Measurements from ENCODE around the gene HOXC9. TPM values are rescaled to one million over a fixed set of nuclear protein-coding genes. Genes with fewer than 3 reads are reported as not detected.
A peak's percentile ranks its signal among the peaks of the same experiment; 100 is the strongest.

The HOXC9 gene
- polyA plus RNA-seq, 1 experiment = 1.2 TPM

- H3K4me3 ChIP-seq (ENCODE audit: low read depth, low read length) = peak overlapping the region; percentile 17; the same call in 1 of the 2 replicates
- peak; percentile 75 for DNase-seq (ENCODE audit: low read depth)
- ChIA-PET CTCF (interaction anchor here (0.9 to 2.3 kb wide), 4 partner anchors 9 to 232 kb away, joined by 3 to 14 read pairs (median 6); partner anchors contain the start of genes HOXC10 and HOXC9), POLR2A (no interaction called here)
- H3K36me3 ChIP-seq (ENCODE audit: control insufficient read depth, insufficient read depth, low read length) = no peaks in the 10 kb centered on the region
- H3K27me3 ChIP-seq (ENCODE audit: control insufficient read depth, insufficient read depth, low read length) = no peaks in the 10 kb centered on the region; the same call in none of the 2 replicates
- no peak for TF ChIP-seq CTCF (IDR thresholded peaks at IDR 0.05; ENCODE audit: insufficient read depth, low read depth, low read length)
Observed at GRCh38 chr12:53976172-53976822, 23.7 kb upstream of the HOXC9 start.

- DNase-seq (ENCODE audit: low read depth) = no peak
- ChIA-PET POLR2A (no interaction called here), CTCF (interaction anchor here (0.9 to 2.3 kb wide), 4 partner anchors 8 to 231 kb away, joined by 3 to 14 read pairs (median 6); partner anchors contain the start of genes HOXC10 and HOXC9)
- no peak for TF ChIP-seq CTCF (IDR thresholded peaks at IDR 0.05; ENCODE audit: insufficient read depth, low read depth, low read length)
- H3K4me3 ChIP-seq (ENCODE audit: low read depth, low read length) = no peak overlapping the region
- H3K36me3 ChIP-seq (ENCODE audit: control insufficient read depth, insufficient read depth, low read length) = no peaks in the 10 kb centered on the region
- no peaks in the 10 kb centered on the region; the same call in none of the 2 replicates for H3K27me3 ChIP-seq (ENCODE audit: control insufficient read depth, insufficient read depth, low read length)
Observed at GRCh38 chr12:53976823-53977595, 23.0 kb upstream of the HOXC9 start.

- CTCF ChIA-PET = interaction anchor here (1.7 kb wide), 2 partner anchors 22 to 230 kb away, joined by 4 to 8 read pairs; partner anchors contain the start of gene HOXC9
- POLR2A ChIA-PET = no interaction called here
- no peak for DNase-seq (ENCODE audit: low read depth)
- H3K36me3 ChIP-seq (ENCODE audit: control insufficient read depth, insufficient read depth, low read length) = no peaks in the 10 kb centered on the region
- no peak for TF ChIP-seq CTCF (IDR thresholded peaks at IDR 0.05; ENCODE audit: insufficient read depth, low read depth, low read length)
- H3K4me3 ChIP-seq (ENCODE audit: low read depth, low read length) = 0 out of 2 replicates have a peak overlapping the region, but pooled peaks have one; percentile 12
- no peaks in the 10 kb centered on the region; the same call in none of the 2 replicates for H3K27me3 ChIP-seq (ENCODE audit: control insufficient read depth, insufficient read depth, low read length)
Observed at GRCh38 chr12:53977596-53978445, 22.1 kb upstream of the HOXC9 start.

DNA sequence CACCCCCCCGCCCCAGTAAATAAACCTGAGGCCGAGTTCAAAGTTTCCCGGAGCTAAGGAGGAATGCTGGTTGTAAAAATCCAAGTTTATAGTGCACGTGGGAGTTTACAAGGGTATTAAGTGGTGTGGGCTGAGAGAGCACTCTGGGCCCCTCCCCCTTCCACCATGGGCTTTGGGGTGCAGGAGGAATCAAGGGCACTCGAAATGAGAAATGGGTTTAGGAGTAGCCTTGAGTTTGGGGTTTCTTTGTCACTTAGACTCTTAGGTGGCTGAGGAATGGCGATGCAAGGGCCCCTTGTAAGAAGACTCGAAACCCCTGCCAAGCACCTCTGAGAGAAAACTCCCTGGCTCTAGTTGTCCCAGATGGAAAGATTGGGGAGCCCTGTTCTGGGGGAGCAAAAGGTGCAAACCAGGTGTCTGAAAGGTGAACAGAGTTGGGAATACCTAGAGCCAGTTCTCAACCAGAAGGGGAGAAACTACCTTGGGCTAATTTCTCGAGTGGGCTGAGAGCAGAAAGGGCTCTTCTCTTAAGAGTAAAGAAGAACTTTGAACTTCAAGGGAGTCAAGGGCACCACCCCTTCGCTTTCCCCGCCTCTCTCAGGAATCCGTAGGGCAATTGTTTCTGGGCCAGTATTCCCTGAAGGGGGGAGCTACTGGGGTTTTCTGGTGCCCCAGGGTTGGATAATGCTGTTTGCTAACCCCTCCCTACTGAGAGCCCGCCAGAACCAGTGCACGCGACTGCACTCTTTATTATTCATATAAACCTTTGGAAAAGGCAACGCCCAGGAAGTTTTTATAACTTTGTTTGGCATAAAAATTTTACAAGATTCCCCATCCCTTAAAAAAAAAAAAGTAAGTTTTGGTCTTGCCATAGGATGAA lies 21.2 kb upstream of the HOXC9 start:
- ChIA-PET CTCF (interaction anchor here (0.7 kb wide), 1 partner anchor 234 kb away, joined by 3 read pairs; no protein-coding TSS in a partner anchor), POLR2A (interaction anchor here (0.7 kb wide), 1 partner anchor 346 kb away, joined by 10 read pairs; the partner anchor contains the start of gene COPZ1)
- DNase-seq (ENCODE audit: low read depth) = peak; percentile 75
- TF ChIP-seq CTCF (IDR thresholded peaks at IDR 0.05; ENCODE audit: insufficient read depth, low read depth, low read length) = no peak
- Histone ChIP-seq H3K36me3 (ENCODE audit: control insufficient read depth, insufficient read depth, low read length) (no peaks in the 10 kb centered on the region), H3K27me3 (ENCODE audit: control insufficient read depth, insufficient read depth, low read length) (no peaks in the 10 kb centered on the region), H3K4me3 (ENCODE audit: low read depth, low read length) (no peak overlapping the region)

All from BJ (cell line).